GM21825 (cell line): ENCODE results near the gene MYO5A.
"Not testable (repeated sequence)": the region's sequence is repeated elsewhere in the genome, so short reads cannot be mapped to it uniquely, and the experiment has no call there.

Source experiments
- ATAC-seq: cut with Tn5 transposase; IDR thresholded peaks from one replicate; pipeline ENCODE4 v1.9.1; 2021; ENCODE audit warnings: mild to moderate bottlenecking, moderate library complexity; ENCODE audit not compliant: unreplicated experiment

Gene MYO5A

GRCh38 chr15:52546031-52546751 lies 17.5 kb upstream of the MYO5A start:
- ATAC-seq, result no peak

DNA sequence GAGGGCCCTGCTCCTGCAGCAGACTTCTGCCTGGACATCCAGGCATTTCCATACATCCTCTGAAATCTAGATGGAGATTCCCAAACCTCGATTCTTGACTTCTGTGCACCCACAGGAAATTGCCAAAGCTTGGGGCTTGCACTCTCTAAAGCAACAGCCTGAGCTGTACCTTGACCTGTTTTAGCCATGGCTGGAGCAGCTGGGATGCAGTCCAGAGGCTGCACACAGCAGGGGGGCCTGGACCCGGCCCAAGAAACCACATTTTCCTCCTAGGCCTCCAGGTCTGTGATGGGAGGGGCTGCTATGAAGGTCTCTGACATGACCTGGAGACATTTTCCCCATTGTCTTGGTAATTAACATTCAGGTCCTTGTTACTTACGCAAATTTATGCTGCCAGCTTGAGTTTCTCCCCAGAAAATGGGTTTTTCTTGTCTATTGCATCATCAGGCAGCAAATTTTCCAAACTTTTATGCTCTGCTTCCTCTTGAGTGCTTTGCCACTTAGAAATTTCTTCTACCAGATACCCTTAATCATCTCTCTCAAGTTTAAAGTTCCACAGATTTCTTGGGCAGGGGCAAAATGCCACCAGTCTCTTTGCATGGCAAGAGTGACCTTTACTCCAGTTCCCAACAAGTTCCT lies 11.8 kb upstream of the MYO5A start:
- ATAC-seq, result no peak

GRCh38 chr15:52537459-52537858 lies 8.8 kb upstream of the MYO5A start:
- ATAC-seq, result no peak

DNA sequence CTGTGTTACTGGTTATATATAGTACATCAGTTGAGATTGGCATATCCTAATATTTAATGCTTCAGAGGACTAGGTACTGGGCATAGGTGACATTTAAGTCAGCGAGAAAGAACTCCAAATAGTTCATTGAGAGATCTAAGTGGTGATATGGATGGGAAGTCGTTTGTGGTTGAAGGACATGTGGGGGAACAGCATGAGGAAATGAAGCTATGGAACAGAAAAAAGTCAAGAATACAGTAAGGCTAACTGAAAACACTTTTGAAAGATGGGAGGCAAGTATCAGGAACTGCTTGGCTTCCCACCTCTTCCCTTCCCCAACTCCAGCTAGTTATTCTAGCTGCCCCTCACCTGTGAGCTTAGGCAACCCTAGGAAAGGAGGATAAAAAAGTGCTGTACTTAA lies 3.7 kb upstream of the MYO5A start:
- ATAC-seq, result no peak

DNA sequence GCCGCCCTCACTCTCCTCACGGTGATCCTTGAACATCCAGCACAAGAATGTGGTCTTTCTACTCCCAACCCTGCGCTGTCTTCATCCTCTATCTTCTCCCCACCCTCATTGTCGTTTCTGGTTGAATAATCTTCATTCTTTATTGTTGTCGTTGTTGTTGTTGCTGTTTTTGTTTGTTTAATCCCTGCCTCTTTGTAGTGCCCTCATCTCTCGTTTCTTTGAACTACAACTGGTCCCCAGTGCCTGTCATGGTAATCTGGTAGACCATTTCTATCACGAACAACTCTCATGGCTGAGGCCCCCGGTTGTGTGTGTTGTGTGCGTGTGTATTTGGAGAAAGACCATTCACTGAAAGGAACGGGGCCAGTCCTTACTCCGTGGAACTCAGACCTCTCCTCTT lies 1.3 kb upstream of the MYO5A start:
- no peak for ATAC-seq

DNA sequence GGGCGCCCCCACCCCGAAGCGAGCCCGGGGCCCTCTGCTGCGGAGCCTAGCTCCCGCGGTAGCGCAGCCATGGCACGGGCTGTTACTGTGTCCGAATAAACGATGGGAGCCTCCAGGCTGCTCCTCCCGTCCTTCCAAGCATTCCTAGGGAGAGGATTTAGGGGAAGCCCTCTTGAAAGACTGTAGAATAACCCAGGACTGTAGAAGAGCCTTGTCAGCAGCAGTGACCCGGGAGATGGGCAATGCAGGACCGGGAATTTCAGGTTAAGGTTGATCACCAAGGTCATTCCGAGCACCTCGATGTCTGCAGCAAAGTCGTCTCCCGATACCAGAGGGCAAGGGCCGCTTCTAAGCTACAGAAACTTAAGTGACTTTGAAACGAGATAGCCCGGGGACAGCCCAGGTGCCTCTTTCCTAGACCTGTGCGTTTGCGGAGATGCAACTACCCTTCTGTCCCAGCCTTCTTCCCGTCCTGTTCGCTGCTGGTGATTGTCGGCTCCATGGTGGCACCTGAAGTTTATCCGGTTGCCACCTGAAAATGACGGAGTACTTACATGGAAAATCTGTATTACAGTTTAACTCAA lies 753 bp upstream of the MYO5A start:
- ATAC-seq, result no peak

DNA sequence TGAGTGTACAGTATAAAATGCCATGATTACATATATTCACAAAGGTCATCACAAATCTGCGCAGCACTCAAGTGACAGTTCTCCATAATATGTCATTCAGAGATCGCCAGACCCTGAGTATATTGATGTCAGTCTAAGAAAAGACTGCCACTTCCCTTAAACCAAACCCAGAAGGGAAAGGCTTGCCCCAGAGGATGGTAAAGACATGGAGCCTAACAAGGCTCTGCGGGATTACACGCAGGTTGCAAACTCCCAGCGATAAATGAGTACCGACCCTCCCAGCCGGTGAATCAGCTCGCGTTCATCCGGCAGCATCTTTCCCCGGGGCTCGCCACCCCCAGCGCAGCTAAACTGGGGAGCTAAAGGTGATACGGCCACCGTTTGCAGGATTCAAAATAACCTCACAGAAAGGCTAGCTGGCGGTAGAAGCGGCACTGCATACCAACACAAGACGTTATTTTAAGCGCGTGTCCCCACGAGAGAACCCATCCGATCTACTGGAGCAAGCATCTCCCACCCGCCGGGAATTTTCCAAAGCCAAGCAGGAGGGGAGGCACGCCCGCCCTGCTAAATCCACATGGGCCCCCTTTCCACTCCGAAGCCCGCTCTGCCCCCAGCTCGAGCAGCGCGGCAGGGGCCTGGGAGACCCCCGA lies 643 bp downstream of the MYO5A start:
- ATAC-seq, result no peak

DNA sequence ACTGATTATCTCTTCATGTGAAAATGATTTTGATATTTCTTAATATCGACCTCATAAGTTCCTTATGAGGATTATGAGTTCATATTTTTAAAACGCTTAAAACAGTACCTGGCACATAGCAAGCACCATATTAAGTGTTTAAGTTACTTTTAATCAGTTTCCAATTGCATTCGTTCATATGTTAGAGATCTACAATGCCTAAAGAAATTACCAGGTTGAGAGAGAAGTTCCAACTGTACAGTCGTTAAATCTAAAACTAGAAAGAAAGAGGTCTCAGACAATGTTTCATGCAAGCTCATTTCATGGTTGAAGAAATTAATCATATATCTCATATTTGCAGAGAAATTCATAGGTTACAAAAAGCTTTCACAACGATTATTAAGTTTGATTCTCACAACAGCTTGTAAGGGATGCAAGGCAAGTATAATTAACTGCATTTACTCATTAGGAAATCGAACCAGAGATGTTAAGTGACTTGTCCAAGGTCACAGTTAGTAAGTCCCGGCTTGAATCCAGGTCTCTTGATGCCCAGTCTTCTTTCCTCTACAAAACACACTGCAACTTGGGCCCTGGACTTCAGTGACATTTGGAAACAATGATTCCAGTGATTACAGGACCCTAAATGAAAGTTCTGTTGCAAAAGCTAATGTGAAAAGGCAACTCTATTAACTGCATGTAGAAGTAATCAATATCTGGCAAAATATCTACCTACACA lies 1.3 kb downstream of the MYO5A start:
- no peak for ATAC-seq

DNA sequence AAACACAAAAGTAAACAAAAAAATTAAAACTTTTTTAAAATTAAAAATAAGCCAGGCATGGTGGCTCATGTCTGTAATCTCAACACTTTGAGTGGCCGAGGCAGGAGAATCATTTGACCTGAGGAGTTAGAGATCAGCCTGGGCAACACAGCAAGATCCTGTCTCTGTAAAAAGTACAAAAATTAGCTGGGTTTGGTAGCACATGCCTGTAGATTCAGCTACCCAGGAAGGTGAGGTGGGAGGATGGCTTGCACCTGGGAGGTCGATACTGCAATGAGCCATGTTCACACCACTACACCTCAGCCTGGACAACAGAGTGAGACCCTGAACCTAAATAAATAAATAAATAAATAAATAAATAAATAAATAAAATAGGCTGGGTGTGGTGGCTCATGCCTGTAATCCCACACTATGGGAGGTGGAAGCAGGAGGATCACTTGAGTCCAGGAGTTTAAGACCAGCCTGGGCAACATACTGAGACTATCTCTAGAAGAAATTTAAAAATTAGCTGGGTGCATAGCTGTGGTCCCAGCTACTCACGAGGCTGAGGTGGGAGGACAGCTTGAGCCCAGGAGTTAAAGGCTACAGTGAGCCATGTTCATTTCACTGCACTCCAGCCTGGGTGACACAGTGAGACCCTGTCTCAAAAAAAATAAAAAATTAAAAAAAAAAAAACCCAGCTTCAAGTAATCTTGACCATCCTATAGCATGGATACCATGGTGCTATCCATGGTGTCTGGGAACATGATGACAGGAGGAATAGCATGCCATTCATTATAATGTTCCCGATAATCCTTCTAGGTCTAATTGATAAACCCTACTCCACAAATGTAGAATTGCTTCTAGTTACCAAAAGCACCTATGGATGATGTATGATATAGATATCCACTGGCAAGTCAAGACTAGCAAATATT lies 4.2 kb downstream of the MYO5A start:
- no peak for ATAC-seq

- ATAC-seq, result no peak
These were observed 5.0 kb downstream of the MYO5A start for GRCh38 chr15:52523647-52524046.

- ATAC-seq, result no peak
These were observed 5.5 kb downstream of the MYO5A start for GRCh38 chr15:52523192-52523591.

DNA sequence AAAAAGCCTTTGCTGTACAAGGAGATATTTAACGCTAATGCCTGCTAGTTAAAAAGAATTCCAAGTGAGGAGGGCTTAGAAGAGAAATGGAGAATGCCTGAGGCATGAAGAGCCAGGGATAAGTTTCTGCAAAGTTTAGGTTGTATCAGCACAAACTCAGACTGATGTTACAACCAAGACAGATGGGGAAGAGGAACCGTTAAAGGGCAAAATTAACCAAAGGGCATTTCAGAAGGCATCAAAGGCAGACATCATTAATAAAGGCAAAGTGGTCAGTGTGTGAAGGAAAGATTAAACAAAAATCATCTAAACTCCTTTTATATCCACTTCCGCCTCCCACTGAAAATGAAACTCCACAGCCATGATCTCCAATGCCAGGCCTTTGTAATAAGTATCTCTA lies 7.0 kb downstream of the MYO5A start:
- no peak for ATAC-seq

DNA sequence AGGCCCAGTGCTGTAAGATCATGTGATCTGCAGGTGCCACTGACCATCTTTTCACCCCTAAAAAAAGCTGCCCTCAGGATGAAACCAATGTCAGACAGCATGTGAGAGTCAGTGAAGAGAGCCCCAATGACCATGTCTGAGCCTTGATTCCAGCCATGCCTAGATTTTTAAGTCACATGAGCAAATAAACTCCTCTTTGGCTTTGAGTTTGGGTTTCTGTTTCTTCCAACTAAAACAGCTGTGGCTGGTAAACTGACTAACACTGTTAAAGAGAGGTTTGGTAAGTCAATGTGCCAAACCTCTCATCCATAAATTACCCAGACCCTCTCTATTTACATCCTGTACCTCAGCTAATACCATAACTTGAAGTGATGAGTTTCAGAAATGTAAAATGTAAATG lies 8.3 kb downstream of the MYO5A start:
- ATAC-seq, result no peak

DNA sequence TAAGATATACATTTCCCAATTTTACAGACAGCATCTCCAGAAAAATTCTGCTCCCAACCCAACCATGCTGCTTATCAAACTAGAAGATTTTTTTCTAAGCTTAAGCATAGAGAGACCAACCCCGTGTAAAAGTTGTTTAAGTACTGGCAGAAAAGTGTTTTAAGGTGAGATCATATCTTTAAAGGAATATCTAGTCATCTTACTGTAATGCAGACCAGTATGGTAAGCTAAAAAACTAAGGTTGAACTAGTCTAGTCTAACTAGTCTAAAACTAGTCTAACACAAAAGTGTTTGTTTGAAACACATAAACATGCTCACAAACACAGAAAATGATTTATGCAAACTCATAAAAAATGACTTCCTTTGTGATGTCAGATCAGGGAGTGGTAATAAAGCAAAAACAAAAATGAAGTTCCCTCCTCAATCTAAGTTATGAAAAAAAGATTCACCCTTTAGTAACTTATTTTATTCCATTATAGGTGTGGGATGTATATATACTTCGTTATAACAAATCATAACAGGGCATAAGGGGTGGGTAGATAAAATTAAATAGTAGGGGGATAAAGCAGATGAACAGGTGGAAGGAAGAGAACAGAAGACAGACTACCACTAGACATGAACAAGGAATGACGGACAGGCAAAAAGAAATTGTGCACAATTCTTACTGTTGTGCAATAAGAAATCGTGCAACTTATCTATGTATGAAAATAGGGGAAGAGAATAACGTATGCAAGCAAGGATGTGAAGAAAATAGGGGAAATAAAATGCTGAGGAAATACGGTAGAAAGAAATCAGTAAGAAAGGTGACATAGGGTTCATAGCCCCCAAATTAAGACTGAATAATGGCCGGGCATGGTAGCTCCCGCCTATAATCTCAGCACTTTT lies 10.0 kb downstream of the MYO5A start:
- no peak for ATAC-seq

DNA sequence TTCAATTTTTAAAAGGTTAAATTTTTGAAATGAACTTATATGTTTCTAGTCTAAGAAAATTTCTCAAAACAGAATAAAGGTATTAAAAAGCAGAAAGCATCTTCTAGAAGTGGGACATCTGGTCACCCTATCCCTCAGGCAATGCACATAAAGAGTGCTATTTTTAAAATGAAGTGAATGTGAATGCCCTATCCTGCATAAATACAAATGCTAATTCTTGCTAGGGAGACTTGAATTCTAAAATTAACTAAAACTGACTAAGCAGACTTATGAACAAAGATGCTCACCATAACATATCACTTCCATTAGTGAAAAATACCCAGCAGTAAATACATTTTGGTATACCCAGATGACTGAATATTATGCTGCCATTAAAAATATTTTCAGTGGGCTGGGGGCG lies 11.7 kb downstream of the MYO5A start:
- ATAC-seq, result no peak

DNA sequence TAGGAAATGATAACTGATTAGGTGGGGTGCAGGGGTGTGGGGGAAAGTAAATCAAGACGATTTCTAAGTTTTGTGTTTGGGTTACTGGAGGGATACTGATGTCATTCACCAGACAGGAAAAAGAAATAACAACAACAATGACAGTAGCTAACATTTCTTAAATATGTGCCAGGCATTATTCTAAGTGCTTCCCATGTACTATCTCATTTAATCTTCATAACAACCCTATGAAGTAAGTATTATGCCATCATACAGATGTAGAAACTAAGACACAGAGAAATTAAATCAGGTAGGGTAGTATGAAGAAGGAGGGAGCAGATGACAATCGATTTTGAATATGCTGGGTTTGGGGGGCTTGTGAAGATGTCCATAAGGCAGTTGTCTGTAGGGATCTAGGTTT lies 13.3 kb downstream of the MYO5A start:
- ATAC-seq, result no peak

DNA sequence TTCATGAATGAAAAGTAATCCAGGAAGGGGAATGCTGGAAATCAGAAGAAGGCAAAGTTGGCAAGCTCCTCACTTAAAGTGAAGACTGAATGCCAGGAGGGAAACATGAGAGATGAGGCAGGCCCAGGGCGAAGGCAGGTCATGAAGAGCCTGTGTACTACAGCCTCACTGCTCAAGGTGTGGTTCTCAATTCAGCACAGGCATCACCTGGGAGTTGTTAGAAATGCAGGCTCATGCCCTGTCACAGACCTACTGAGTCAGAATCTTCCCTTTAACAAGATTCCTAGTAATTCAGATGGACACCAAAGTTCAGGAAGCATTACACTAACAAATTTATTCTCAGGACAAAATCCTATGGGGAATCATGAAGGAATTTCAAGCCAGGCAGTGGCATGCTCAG lies 14.2 kb downstream of the MYO5A start:
- no peak for ATAC-seq

DNA sequence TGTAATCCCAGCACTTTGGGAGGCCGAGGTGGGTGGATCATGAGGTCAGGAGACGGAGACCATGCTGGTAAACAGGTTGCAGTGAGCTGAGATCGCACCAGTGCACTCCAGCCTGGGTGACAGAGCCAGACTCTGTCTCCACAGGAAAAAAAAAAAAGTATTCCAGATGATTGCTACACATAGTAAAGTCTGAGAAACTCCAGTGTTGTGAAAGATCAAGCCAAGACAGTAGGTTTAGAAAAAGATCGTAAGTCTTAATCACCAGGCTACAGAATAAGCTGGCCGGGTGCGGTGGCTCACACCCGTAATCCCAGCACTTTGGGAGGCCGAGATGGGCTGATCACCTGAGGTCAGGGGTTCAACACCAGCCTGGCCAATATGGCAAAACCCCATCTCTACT lies 15.8 kb downstream of the MYO5A start:
- not testable (repeated sequence) for ATAC-seq

DNA sequence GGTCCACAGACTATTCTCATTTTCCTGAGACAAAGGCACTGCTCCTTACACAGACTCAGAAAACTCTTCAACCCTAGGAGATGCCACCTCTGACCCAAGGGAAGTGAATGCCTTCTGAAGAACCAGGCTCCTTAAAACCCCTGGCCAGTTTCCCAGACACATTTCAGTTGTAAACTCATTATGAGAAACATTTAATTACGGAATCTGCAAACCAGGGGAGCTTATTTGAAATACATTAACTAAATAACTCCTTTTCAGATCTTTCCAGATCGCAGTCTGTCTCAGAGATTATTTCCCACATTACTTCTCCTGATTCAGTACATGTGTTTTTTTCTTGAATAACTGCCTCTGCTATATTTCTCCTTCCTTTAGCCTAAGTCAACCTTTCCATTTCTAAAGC lies 17.6 kb downstream of the MYO5A start:
- no peak for ATAC-seq
